HL-60 (cell line): ENCODE data around the gene EBPL.

Experiments used
- DNase-seq, 2 experiments: peaks; one replicate each; pipeline ENCODE4 v3.0.0-alpha.2; 2010 to 2020; ENCODE audit warnings: low read depth in 1 of 2, low spot score in 1 of 2
- H3K27ac ChIP-seq: fragments of 250-450 bp; sonication (Bioruptor Pico); replicated peaks from 2 replicates; pipeline ENCODE4 v1.5.1; 2020; ENCODE audit warnings: mild to moderate bottlenecking, moderate library complexity
- H3K27me3 ChIP-seq: fragments of 250-450 bp; sonication (Bioruptor Pico); 2 replicates; pipeline ENCODE4 v1.5.1; 2021; ENCODE audit warnings: mild to moderate bottlenecking, moderate library complexity; ENCODE audit not compliant: insufficient read depth, poor library complexity, severe bottlenecking
- H3K4me3 ChIP-seq: replicated peaks from 2 replicates; pipeline ENCODE4 v1.5.1; 2011; ENCODE audit warnings: mild to moderate bottlenecking, control low read depth, low read length; ENCODE audit not compliant: insufficient read depth
- CTCF ChIP-seq: IDR thresholded peaks from one replicate; pipeline ENCODE4 v1.5.1; 2011; ENCODE audit warnings: low read length, control low read depth, inconsistent platforms; ENCODE audit not compliant: insufficient read depth
- GABPA ChIP-seq: IDR thresholded peaks from 2 replicates; pipeline ENCODE4 v1.6.1; 2012; ENCODE audit warnings: low read depth
- POLR2AphosphoS5 ChIP-seq: IDR thresholded peaks from 2 replicates; pipeline ENCODE4 v1.6.1; 2012; ENCODE audit warnings: low read depth
- SPI1 ChIP-seq: IDR thresholded peaks from 2 replicates; pipeline ENCODE4 v1.6.1; 2012; ENCODE audit warnings: low read depth, mild to moderate bottlenecking, borderline replicate concordance
- TF ChIP-seq, protein P1 (sequence below): IDR thresholded peaks from 2 replicates; pipeline ENCODE4 v1.6.1; 2012; ENCODE audit warnings: low read depth; ENCODE audit not compliant: insufficient replicate concordance

Gene EBPL

DNA sequence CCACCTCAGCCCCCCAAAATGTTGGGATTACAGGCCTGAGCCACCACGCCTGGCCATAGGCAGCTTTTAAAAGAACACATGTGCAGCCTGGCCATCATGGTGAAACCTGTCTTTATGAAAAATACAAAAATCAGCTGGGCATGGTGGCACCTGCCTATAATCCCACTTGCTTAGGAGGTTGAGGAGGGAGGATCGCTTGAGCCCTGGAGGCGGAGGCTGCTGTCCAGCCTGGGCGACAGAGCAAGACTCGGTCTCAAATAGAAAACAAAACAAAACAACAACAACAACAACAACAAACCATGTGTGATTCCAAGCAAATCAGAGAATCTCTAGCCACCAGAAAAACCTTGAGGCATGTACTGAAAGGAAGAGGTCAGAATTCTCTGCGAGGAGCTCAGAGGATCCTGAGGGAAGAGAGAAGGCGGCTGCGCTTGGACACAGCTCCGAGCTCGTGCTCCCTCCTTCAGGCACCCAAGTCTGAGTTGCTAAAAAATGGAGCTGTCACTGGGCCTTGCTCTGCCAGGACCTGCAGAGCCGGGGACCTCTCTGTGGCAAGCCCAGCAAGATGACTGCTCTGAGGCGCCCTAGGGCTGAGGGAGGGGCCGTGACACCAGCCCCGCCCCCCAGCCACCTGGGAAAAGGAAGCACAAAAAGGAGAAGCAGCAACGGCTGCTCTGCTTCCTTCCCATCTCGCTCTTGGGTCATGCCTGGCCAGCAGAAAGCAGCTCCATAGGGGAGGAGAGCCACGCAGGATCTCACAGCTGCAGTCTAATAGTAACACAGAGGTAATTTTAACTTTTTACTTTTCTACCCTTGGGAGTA is 63.2 kb downstream of the EBPL start, which contains the start of gene ARL11:
Gene ARL11 (plus strand): TSS at position 677 of the 822 bp plus-strand sequence. CDS start 1,941 bp downstream, outside the sequence.
- TF ChIP-seq, protein P1, sequence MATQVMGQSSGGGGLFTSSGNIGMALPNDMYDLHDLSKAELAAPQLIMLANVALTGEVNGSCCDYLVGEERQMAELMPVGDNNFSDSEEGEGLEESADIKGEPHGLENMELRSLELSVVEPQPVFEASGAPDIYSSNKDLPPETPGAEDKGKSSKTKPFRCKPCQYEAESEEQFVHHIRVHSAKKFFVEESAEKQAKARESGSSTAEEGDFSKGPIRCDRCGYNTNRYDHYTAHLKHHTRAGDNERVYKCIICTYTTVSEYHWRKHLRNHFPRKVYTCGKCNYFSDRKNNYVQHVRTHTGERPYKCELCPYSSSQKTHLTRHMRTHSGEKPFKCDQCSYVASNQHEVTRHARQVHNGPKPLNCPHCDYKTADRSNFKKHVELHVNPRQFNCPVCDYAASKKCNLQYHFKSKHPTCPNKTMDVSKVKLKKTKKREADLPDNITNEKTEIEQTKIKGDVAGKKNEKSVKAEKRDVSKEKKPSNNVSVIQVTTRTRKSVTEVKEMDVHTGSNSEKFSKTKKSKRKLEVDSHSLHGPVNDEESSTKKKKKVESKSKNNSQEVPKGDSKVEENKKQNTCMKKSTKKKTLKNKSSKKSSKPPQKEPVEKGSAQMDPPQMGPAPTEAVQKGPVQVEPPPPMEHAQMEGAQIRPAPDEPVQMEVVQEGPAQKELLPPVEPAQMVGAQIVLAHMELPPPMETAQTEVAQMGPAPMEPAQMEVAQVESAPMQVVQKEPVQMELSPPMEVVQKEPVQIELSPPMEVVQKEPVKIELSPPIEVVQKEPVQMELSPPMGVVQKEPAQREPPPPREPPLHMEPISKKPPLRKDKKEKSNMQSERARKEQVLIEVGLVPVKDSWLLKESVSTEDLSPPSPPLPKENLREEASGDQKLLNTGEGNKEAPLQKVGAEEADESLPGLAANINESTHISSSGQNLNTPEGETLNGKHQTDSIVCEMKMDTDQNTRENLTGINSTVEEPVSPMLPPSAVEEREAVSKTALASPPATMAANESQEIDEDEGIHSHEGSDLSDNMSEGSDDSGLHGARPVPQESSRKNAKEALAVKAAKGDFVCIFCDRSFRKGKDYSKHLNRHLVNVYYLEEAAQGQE = peak; percentile 70
- TF ChIP-seq POLR2AphosphoS5 (peak; percentile 98), CTCF (no peak), SPI1 (peak; percentile 84)
- DNase-seq = peak; percentile 81 to 98
- H3K27me3 ChIP-seq = no peaks in the 10 kb centered on the region
- peak within 1 kb of the TSS; percentile 48 for H3K4me3 ChIP-seq
- H3K27ac ChIP-seq = peak within 1 kb of the TSS; percentile 89

DNA sequence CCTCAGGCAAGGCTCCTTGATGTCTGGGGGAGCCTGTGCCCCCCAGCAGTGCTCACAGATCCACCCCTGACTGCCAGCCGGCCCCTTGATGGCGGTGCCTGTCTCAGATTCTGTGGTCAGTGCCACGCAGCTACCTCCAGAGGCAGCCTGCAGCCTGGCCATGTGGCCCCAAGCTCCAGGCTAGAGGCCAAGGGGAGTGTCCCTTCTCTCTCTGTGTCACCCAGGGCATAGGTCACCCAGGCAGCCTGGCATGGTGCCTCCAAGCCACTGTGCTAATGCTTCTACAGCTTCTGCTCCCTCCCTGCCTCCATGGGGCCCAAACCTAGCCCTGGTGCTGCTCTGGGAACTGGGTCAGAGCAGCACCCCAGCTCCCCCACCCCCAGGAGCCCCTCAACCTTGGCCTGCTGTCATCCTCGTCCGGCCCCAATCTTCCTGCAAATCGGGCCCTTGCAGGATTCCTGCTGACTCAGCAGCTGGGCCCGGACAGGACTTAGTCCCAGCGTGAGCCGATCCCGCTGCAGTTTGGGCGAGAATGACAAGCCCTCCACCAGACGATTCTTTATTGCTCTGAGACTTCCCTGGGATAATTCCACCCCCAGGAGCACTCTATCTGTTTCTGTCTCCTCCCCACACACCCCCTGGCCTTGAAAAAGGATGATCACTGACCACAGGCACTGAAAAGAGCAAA is 65.8 kb downstream of the EBPL start:
- Histone ChIP-seq H3K27ac (no peak overlapping the region), H3K4me3 (no peak overlapping the region), H3K27me3 (no peaks in the 10 kb centered on the region)
- TF ChIP-seq, protein P1 = no peak
- TF ChIP-seq POLR2AphosphoS5 = no peak
- TF ChIP-seq GABPA = no peak
- no peak for TF ChIP-seq SPI1
- TF ChIP-seq CTCF = no peak
- DNase-seq = no peak

DNA sequence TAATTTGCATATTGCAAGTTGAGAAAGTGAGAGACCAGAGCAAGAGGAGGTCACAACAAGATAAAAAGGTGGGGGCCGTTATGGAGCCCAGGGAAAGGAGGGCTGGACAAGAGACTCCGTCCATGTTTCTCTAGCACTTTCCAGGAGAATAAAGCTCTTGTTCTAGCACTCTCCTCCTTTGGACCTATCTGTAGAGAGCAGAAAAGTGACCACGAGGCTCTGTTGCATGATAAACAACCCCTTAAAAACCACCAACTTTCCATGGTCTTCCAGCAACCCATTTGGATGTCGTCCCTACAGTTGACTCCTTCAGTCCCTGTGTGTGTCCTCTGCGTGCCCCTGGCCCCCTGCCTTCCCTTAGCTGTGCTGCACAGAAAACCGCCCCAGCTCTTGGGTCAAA is 67.1 kb downstream of the EBPL start:
- no peak overlapping the region for H3K27ac ChIP-seq
- no peaks in the 10 kb centered on the region for H3K27me3 ChIP-seq
- H3K4me3 ChIP-seq = no peak overlapping the region
- TF ChIP-seq CTCF (no peak), SPI1 (no peak), POLR2AphosphoS5 (no peak), GABPA (no peak)
- TF ChIP-seq, protein P1 = no peak
- DNase-seq = no peak
